Hematopoietic multipotent progenitor cell treated with erythropoietin and hydrocortisone succinate and interleukin-3 and kit ligand, for 15 days (in vitro differentiated cells): ENCODE data around the gene PLCH2.

ENCODE experiments used
- DNase-seq: peaks from one replicate; pipeline ENCODE4 v3.0.0-alpha.2; 2015; ENCODE audit warnings: low spot score

PLCH2 gene

DNA sequence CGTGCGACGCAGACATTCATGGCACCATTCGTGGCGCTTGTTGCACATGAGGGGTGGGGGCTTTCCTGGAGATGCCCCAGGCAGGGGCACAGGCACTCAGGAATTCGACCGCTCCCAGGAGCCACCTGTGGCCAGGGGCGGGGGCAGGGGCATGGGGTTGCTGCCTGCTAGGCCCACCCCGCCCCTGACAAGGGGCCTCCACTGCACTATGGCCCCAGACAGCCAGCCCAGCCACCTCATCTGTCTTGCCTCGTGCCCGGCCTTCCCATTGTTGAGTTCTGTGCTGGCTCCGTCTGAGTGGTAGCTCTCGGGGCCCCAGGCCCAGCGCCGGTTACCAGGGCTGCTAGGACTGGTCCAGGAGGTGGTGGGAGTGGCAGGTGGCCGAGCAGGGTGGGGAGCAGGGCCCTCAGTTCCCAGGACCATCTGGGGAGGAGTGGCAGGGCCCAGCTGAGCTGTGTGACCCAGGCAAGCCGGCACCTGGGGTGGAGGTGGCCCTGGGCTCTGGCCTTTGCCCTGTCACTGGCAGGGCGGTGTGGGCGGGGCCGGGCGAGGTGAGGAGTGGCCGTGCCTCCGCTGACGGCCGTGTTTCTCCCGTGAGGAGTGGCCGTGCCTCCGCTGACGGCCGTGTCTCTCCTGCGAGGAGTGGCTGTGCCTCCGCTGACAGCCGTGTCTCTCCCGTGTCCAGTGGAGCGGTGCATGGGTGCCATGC lies 1.9 kb downstream of the PLCH2 start:
- DNase-seq, result no peak

DNA sequence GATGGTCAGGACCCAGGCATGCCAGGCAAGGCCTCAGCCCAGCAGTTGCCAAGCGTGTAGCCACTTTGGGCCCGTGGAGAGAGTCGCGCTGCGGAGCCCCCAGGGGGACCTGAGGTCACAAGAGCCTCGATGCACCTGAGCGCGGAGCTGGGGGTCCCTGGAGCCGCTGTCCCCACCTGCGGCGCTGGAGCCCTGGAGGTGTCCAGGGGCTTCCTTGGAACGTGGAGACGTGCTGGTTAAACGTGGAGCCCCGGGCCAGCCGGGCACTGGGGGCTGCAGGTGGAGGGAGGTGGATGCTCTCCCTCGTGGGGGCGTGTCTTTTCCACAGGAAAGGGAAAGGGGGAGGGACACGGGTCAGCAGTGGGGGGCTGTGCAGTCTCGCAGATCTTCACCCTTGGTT lies 3.1 kb downstream of the PLCH2 start:
- no peak for DNase-seq

DNA sequence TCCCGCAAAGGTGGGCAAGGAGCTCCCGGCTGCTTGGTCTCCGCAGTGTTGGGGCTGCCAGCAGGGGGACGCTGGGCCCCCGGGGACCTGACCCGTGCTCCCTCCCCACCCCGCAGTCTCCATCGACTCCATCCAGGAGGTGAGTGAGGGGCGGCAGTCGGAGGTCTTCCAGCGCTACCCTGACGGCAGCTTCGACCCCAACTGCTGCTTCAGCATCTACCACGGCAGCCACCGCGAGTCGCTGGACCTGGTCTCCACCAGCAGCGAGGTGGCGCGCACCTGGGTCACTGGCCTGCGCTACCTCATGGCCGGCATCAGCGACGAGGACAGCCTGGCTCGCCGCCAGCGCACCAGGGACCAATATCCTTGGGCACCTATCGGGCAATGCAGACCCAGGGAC lies 3.5 kb downstream of the PLCH2 start:
- DNase-seq, result no peak

DNA sequence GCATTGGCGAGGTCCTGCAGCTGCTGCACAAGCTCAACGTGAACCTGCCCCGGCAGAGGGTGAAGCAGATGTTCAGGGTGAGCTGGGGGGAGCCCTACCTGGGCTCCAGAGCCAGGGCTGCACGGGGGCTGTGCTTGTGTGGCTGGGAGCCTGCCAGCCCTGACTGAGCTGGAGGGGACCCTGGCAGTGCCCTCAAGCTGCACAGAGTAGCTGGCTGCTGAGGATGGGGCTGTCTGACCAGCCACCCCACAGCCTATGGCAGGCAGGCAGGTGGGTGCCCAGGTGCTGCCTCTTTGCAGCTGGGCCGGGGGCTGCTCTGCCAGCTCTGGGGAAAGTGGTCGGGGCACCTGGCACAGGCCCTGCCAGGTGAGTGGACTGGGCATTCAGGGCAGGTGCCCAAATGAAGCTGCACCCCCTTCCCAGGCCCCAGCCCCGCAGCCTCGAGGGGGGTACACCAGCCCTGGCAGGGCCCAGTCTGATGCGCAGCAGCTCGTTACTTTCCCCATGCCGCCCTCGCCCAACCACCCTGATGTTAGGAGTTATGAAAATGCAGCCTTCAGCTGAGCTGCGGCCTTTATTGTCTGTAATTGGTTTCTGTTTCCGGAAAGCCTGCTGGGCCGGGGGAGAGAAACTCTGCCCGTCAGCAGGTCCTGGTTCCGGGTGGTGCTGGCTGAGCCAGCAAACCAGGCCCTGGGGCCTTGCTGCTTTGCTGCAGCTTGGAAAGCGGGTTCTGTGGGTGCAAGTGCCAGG lies 4.3 kb downstream of the PLCH2 start:
- DNase-seq, result no peak

DNA sequence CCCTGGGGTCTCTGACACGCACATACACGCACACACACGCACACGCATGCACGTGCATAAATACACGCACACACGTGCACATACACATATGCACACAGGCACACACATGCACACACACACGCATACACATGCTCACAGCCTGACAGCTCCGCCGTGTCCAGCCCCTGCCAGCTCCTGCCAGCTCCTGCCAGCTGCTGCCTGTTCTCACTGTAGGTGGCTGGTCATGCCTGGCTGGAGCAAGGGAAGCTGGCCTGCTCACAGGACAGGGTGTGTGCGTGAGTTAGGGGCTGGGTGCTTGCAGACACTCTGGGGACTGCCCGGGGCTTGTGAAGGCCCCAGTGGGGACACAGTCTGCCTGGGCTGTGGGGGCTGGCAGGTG lies 4.9 kb downstream of the PLCH2 start:
- no peak for DNase-seq

DNA sequence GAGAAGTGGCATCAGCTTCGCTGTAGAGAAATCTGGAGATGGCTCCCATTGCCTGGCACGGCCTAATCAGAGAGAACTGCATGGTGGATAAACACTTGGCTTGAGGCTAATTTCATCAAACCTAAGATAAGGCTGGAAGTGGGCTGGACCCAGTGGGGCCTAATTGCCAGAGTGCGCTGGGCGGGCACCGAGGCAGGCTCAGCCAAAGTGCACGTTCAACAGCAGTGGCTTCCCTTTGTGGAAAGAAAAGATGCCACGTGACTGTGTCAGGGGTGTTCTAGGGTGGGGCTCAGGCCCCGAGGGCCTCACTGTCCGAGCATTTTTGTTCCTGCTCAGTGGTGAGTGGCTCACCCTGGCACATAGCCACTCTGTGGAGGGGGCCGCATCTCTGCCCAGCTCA lies 5.8 kb downstream of the PLCH2 start:
- DNase-seq, result no peak

DNA sequence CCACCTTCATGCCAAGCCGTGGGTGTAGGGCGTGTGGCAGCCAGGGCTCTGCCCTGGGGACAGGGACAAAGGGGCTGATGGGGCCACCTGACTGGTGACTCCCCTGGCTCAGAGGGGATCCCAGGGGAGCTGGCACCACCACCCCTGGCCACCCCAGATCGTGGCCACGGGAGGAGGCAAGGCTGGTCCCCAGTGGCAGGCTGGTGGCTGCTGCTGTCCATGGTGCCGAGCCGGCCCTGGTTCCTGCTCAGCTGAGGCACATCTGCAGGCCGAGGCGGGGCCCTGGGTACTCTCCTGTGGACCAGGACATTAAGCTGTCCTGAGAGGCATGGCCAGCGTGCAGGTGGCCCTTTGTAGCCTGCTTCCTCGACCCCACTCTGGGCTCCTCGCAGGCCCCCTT lies 6.5 kb downstream of the PLCH2 start:
- no peak for DNase-seq

DNA sequence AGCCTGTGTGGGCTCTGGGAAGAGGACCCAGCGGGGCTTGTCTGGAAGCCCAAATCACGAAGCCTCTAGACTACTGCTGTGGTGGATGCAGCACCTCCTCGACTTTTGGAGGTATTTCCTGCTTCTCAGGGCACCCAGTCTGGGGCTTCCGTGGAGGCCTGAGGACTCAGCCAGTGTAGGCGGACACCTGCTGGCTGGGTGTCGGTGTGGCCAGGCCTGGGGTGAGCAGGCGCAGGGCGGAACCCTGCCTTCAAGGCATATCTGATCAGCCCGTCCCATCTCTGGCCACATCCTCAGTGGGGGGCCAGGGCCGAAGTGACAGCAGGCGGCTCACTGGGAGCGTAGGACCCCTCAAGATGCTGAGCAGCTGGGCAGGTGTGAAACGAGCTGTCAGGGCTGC lies 6.9 kb downstream of the PLCH2 start:
- DNase-seq, result no peak

DNA sequence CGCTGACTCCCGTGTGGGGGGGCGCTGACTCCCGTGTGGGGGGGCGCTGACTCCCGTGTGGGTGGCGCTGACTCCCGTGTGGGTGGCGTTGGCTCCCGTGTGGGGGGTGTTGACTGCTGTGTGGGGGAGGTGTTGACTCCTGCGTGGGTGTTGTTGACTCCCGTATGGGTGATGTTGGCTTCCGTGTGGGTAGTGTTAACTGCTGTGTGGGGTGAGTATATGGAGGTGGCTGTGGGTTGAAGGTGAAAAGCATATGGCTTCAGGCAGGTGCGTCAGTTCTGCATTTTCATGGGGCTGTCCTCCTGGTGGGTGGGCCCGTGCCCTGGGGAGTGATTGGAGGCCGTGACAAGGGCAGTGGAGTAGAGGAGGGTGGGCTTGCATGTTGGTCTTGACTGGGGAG lies 7.9 kb downstream of the PLCH2 start:
- no peak for DNase-seq

DNA sequence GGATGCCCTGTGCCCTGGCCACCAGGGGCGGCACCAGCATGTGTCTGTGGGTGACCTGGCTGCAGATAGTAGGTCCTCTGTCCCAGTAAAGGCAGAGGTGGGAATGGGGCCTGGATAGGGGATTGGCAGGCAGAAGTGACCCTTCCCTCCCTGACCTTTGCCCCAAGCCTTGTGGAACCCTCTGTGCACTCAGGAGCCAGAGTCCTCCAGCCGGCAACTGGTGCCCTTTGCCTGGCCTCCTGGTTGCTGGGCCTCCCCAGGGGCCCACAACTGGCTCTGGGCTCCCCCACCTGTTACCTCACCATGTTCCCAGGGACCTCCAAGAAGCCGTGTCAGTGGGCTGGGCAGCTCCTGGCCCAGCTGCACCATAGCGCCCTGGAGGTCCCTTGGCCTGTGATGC lies 10.0 kb downstream of the PLCH2 start:
- DNase-seq, result no peak

DNA sequence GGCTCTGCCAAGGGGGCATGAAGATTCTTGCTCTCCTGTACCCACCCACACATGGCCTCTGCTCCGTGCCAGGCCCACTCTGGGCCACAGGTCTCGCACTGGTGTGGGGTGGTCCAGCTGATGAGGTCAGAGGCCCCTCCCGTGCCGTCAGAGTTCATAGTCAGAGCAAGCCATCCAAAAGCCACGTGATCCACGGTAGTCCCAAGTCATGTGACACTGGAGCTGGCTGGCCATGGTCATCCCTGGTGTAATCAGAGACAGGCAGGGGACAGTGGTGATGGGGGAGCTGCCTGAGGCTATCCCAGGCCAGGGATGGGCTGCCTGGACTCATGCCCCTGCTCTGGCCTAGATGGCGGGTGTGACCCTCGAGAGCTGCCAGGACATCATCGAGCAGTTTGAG lies 10.5 kb downstream of the PLCH2 start:
- DNase-seq, result no peak

DNA sequence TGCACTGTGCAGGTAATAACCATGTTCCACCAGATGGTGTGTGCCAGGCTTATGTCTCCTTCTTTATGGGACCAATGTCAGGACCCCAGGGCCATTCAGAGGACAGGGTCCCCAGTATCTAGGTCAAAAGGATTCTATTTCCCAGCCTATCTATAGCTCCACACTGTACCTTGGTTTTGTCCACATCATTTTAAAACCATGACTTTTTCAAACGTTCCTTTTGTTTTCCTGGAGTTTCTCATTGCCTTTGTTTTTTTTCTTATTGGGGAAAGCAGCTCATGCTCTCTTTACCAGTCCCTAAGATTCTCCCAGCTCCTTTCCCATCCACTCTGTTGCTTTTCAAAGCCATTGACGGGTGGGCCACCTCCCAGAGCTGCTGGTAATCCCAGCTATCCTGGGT lies 12.6 kb downstream of the PLCH2 start:
- no peak for DNase-seq

DNA sequence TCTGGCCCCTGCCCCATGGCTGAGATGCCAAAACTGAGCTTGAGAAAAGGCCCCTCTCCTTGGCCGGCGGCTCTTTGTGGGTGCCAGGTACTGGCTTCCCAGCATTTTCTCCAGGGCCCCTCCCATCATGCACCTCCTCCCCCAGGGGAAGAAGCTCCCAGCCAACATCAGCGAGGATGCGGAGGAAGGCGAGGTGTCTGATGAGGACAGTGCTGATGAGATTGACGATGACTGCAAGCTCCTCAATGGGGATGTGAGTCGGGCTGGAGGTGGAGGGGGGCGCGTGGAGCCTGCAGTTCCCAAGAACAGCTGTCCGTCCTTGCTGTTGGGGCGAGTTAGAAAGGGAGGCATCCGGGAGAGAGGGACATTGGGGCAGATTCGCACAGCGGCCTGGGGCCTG lies 13.5 kb downstream of the PLCH2 start:
- DNase-seq, result no peak

DNA sequence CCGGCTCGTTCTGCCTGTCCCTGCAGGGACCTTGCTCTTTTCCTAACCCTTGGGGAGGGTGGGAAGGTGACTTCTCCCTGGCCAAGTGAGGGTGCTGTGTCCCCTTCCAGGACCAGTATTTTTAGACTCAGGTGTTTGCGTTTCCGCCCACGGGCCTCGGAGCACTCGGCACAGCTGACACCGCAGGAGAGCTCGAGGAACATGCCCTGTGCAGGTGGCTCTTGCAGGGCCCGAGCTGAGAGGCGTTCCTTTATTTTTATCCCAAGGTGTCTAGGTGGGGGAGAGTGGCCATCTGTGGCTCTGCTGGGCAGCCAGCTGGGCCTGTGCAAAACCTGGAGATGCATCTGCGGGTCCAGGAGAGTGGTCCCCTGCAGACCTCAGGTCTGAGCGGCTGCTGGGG lies 16.0 kb downstream of the PLCH2 start:
- DNase-seq, result no peak

DNA sequence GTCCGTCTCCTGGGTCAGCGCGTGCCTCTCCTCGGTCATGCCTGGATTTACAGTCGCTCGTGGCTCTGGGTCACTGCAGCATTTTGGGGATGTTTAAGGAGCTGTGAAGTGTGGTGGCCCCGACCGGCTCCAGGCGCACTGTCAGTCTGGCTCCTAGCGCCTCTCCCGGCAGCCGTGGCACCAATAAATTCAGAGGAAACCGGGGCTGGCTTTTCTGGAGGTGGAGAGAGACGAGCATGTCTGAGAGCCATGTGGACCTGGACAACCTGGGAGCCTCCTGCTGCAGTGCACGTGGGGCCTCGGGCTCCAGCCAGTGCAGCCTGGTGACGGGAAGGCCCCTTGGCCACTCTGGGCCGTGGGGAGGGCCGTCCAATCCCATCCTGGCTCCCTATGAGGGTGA lies 17.1 kb downstream of the PLCH2 start:
- no peak for DNase-seq

DNA sequence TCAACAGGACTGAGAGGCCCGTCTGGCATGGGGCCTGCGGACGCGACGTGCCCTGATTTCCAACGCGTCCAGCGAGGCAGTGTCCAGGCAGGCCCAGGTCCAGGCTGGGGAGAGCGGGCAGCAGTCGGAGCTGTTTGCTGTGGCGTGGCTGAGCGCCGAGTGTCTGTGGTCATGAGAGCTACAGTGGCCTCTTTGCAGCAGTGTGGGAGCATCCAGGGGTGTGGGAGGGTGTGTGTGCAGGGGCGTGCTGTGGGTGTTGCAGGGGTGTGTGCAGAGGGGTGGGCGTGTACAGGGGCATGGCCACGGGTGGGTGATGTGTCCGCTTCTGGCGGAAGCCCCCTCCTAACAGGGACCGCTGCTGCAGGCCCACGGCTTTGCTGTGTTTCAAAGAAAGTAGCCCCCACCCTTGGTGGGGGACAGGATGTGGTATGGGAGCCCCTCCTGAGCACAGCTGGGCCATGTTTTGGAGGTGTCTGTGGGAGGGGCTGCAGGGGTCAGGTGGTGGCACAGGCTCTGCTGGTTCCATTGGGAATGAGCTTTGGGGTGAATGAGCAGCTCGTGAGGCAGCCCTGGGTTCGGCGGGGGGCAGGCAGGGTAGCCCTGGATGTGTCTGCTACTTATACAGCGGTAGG lies 17.7 kb downstream of the PLCH2 start:
- no peak for DNase-seq

DNA sequence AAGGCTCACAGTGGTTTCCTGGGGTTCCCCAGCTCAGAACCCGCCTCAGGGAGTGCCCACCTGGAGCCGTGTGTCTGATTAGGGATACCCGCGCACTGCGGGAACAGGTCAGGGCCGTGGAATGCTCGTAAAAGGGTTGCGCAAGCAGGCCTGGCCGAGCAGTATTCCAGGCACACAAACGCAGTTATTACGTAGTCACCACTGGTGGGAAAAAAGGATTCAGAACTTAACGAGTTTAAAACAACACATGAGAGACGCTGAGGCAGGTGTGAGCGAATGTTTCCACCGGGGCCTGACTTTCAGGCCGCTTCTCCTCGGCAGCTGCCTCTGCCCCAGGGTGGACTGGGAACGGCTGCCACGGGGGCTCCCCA lies 18.2 kb downstream of the PLCH2 start:
- no peak for DNase-seq

DNA sequence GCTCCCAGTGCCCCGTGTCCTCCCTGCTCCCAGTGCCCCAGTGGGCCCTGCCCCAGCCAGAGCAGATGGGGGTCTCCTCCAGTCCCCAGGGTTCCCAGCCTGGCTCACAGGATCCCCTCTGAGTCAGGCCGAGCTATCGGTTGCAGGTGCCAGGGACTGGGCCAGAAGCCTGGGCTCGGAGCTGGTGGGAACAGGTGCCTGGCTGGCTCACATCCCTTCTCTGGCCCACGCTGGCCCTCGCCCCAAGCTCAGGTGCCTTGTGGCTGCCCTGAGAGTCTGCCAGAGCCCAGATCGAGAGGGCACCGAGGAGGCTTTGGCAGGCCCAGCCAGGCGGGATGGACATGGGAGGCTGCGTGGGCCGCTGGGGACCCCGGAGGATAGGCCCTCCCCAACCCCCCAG lies 18.9 kb downstream of the PLCH2 start:
- DNase-seq, result no peak

DNA sequence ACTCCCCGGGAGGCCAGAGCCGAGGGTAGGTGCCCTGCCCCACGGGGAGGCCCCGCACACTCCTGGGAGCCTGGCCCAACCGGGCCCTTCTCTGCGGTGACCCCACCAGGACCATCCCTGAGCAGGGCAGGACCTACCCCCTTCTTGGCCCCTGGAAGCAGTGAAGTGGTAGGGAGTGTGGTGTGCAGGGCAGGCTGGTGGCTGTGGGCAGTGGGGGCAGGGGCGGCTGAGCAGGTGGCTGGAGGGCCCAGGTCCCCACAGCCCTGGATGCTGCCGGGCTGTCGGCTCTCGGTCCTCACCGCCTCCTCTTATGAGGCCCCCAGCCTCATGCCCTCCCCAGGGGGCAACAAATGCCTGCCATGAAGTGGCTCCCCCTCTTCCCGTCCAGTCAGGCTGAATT lies 19.5 kb downstream of the PLCH2 start:
- no peak for DNase-seq

DNA sequence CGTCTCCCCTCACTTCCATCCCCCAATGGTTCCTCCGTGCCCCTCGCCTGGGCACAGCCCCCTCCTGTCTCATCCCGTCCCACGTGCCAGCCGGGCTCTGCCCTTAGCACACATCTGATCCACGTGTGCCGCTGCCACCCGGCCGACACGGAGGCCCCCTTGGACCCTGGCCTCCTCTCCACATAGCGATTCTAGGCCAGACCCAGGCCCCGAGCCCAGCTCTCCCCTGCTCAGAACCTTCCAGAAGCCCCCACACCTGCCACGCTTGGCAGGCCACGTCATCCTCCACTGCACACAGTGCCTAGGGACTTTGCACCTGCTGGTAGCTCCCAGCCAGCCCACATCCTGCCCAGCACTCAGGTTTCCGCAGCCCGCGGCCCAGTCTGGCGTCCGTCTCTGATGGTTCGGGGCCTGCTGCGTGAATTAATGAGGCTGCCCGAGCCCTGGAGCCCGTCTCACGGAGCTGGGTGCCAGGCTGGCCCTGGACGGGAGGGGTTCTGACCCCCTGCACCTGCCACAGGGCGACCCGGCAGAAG lies 20.1 kb downstream of the PLCH2 start:
- no peak for DNase-seq

DNA sequence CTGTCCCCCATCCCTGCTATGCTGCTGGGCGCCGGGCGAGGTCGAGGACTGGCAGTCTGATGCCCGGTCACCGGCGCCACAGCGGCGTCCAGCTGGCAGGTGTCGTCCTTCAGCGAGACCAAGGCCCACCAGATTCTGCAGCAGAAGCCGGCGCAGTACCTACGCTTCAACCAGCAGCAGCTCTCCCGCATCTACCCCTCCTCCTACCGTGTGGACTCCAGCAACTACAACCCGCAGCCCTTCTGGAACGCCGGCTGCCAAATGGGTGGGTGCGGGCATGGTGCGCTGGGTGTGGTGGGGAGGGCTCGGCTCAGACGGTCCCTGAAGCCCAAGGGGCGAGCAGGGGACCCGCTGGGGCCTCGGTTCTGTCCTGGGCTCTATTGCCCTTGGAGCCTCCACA lies 20.7 kb downstream of the PLCH2 start:
- DNase-seq, result no peak

DNA sequence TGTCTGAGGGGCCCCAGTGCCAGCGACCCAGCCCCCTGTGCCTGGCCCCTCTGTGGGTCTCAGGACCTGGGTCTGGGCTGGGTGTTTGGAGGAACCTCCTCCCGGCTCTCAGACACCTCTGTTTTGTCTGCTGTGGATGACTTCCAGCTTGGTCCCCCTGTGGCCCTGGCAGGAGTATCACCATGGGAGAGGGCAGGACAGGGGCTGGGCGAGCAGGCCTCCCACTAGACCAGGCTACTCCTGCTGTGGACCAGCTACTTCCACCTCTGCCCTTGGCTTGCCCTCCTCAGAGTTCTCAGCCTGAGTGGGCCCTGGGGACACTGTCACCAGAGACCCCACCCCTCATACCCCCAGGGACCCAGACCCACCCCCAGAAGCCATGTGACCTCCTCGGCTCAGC lies 21.8 kb downstream of the PLCH2 start:
- no peak for DNase-seq

DNA sequence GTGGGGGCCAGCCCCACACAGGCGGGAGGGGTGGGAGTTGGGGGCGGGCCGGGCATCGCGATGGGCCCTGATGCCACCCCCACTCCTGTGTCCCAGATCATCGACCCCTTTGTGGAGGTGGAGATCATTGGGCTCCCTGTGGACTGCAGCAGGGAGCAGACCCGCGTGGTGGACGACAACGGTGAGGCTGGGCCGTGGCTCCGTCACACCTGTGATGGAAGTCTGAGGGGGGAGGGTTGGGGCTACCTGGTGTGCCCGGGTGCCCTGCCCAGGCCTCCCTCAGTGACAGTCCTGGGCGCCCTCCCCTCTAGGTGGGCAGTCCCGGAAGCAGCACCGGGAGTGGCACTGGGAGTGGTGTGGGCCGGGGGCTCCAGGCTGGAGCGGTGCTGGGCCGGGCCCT lies 22.6 kb downstream of the PLCH2 start:
- no peak for DNase-seq
